ENCODE data around the gene WDPCP. TPM values are rescaled to one million over a fixed set of nuclear protein-coding genes. Genes with fewer than 3 reads are reported as not detected.

The WDPCP gene
- total and polyA plus RNA-seq, 2 donors, result 5.5 to 10.4 TPM

- Histone ChIP-seq H3K9me3 (ENCODE audit: control insufficient read depth in 2 of 2, insufficient read depth in 1 of 2, low read length in 1 of 2) (no peaks in the 10 kb centered on the region), H3K4me3 (ENCODE audit: low read length in 2 of 2) (no peak overlapping the region), H3K27me3 (ENCODE audit: control insufficient read depth in 2 of 2, insufficient read depth in 1 of 2, low read length in 1 of 2) (no peaks in the 10 kb centered on the region), H3K36me3 (ENCODE audit: control insufficient read depth in 2 of 2, insufficient read depth in 2 of 2, low read length in 1 of 2) (peaks cover 0 to 3% of the 10 kb centered on the region in 2 donors), H3K27ac (ENCODE audit: low read depth in 1 of 2, low read length in 1 of 2) (no peak overlapping the region), H3K4me1 (ENCODE audit: control insufficient read depth in 2 of 2, insufficient read depth in 2 of 2, low read length in 2 of 2) (no peaks in the 10 kb centered on the region)
- DNase-seq (ENCODE audit: low read depth in 6 of 9, low spot score in 9 of 9), result no peak
- WGBS, result 96% methylated on average over 1 of the region's 1 CpG
These were observed 122.6 kb downstream of the WDPCP start for GRCh38 chr2:63465633-63466032.

GRCh38 chr2:63463142-63463541 is 125.1 kb downstream of the WDPCP start:
- no peaks in the 10 kb centered on the region for H3K4me1 ChIP-seq (ENCODE audit: control insufficient read depth in 2 of 2, insufficient read depth in 2 of 2, low read length in 2 of 2)
- H3K4me3 ChIP-seq (ENCODE audit: low read length in 2 of 2), result no peak overlapping the region
- no peak for DNase-seq (ENCODE audit: low read depth in 6 of 9, low spot score in 9 of 9)
- H3K27me3 ChIP-seq (ENCODE audit: control insufficient read depth in 2 of 2, insufficient read depth in 1 of 2, low read length in 1 of 2), result no peaks in the 10 kb centered on the region
- H3K27ac ChIP-seq (ENCODE audit: low read depth in 1 of 2, low read length in 1 of 2), result no peak overlapping the region
- peaks cover 0 to 3% of the 10 kb centered on the region in 2 donors for H3K36me3 ChIP-seq (ENCODE audit: control insufficient read depth in 2 of 2, insufficient read depth in 2 of 2, low read length in 1 of 2)
- H3K9me3 ChIP-seq (ENCODE audit: control insufficient read depth in 2 of 2, insufficient read depth in 1 of 2, low read length in 1 of 2), result no peaks in the 10 kb centered on the region

GRCh38 chr2:63446658-63447057 is 141.6 kb downstream of the WDPCP start:
- H3K27ac ChIP-seq (ENCODE audit: low read depth in 1 of 2, low read length in 1 of 2), result no peak overlapping the region
- no peaks in the 10 kb centered on the region for H3K9me3 ChIP-seq (ENCODE audit: control insufficient read depth in 2 of 2, insufficient read depth in 1 of 2, low read length in 1 of 2)
- WGBS, result 96% methylated on average over 1 of the region's 1 CpG
- no peak for DNase-seq (ENCODE audit: low read depth in 6 of 9, low spot score in 9 of 9)
- no peaks in the 10 kb centered on the region for H3K36me3 ChIP-seq (ENCODE audit: control insufficient read depth in 2 of 2, insufficient read depth in 2 of 2, low read length in 1 of 2)
- H3K4me1 ChIP-seq (ENCODE audit: control insufficient read depth in 2 of 2, insufficient read depth in 2 of 2, low read length in 2 of 2), result no peaks in the 10 kb centered on the region
- no peak overlapping the region for H3K4me3 ChIP-seq (ENCODE audit: low read length in 2 of 2)
- H3K27me3 ChIP-seq (ENCODE audit: control insufficient read depth in 2 of 2, insufficient read depth in 1 of 2, low read length in 1 of 2), result no peaks in the 10 kb centered on the region

- Histone ChIP-seq H3K27me3 (ENCODE audit: control insufficient read depth in 2 of 2, insufficient read depth in 1 of 2, low read length in 1 of 2) (no peaks in the 10 kb centered on the region), H3K9me3 (ENCODE audit: control insufficient read depth in 2 of 2, insufficient read depth in 1 of 2, low read length in 1 of 2) (no peaks in the 10 kb centered on the region), H3K4me1 (ENCODE audit: control insufficient read depth in 2 of 2, insufficient read depth in 2 of 2, low read length in 2 of 2) (no peaks in the 10 kb centered on the region), H3K27ac (ENCODE audit: low read depth in 1 of 2, low read length in 1 of 2) (no peak overlapping the region), H3K4me3 (ENCODE audit: low read length in 2 of 2) (no peak overlapping the region), H3K36me3 (ENCODE audit: control insufficient read depth in 2 of 2, insufficient read depth in 2 of 2, low read length in 1 of 2) (no peaks in the 10 kb centered on the region)
- 96% methylated on average over 6 of the region's 6 CpGs for WGBS
- no peak for DNase-seq (ENCODE audit: low read depth in 6 of 9, low spot score in 9 of 9)
These were observed 143.6 kb downstream of the WDPCP start for GRCh38 chr2:63444565-63445288.

- Histone ChIP-seq H3K27me3 (ENCODE audit: control insufficient read depth in 2 of 2, insufficient read depth in 1 of 2, low read length in 1 of 2) (no peaks in the 10 kb centered on the region), H3K4me3 (ENCODE audit: low read length in 2 of 2) (no peak overlapping the region), H3K36me3 (ENCODE audit: control insufficient read depth in 2 of 2, insufficient read depth in 2 of 2, low read length in 1 of 2) (no peaks in the 10 kb centered on the region), H3K4me1 (ENCODE audit: control insufficient read depth in 2 of 2, insufficient read depth in 2 of 2, low read length in 2 of 2) (no peaks in the 10 kb centered on the region), H3K9me3 (ENCODE audit: control insufficient read depth in 2 of 2, insufficient read depth in 1 of 2, low read length in 1 of 2) (no peaks in the 10 kb centered on the region), H3K27ac (ENCODE audit: low read depth in 1 of 2, low read length in 1 of 2) (no peak overlapping the region)
- DNase-seq (ENCODE audit: low read depth in 6 of 9, low spot score in 9 of 9), result no peak
- WGBS, result 95% methylated on average over 1 of the region's 1 CpG
These were observed 147.7 kb downstream of the WDPCP start for GRCh38 chr2:63440612-63441011.

- Histone ChIP-seq H3K9me3 (ENCODE audit: control insufficient read depth in 2 of 2, insufficient read depth in 1 of 2, low read length in 1 of 2) (no peaks in the 10 kb centered on the region), H3K27ac (ENCODE audit: low read depth in 1 of 2, low read length in 1 of 2) (no peak overlapping the region), H3K4me1 (ENCODE audit: control insufficient read depth in 2 of 2, insufficient read depth in 2 of 2, low read length in 2 of 2) (no peaks in the 10 kb centered on the region), H3K4me3 (ENCODE audit: low read length in 2 of 2) (no peak overlapping the region), H3K36me3 (ENCODE audit: control insufficient read depth in 2 of 2, insufficient read depth in 2 of 2, low read length in 1 of 2) (no peaks in the 10 kb centered on the region), H3K27me3 (ENCODE audit: control insufficient read depth in 2 of 2, insufficient read depth in 1 of 2, low read length in 1 of 2) (no peaks in the 10 kb centered on the region)
- 95% methylated on average over 1 of the region's 1 CpG for WGBS
- no peak for DNase-seq (ENCODE audit: low read depth in 6 of 9, low spot score in 9 of 9)
These were observed 150.1 kb downstream of the WDPCP start for GRCh38 chr2:63438181-63438580.

- no peak overlapping the region for H3K27ac ChIP-seq (ENCODE audit: low read depth in 1 of 2, low read length in 1 of 2)
- H3K4me3 ChIP-seq (ENCODE audit: low read length in 2 of 2), result no peak overlapping the region
- no peaks in the 10 kb centered on the region for H3K36me3 ChIP-seq (ENCODE audit: control insufficient read depth in 2 of 2, insufficient read depth in 2 of 2, low read length in 1 of 2)
These were observed 151.8 kb downstream of the WDPCP start for GRCh38 chr2:63436488-63436887.

GRCh38 chr2:63435070-63435469 is 153.2 kb downstream of the WDPCP start:
- WGBS, result 99% methylated on average over 1 of the region's 1 CpG
- no peak overlapping the region for H3K4me3 ChIP-seq (ENCODE audit: low read length in 2 of 2)
- H3K9me3 ChIP-seq (ENCODE audit: control insufficient read depth in 2 of 2, insufficient read depth in 1 of 2, low read length in 1 of 2), result no peaks in the 10 kb centered on the region
- no peak overlapping the region for H3K27ac ChIP-seq (ENCODE audit: low read depth in 1 of 2, low read length in 1 of 2)
- no peaks in the 10 kb centered on the region for H3K4me1 ChIP-seq (ENCODE audit: control insufficient read depth in 2 of 2, insufficient read depth in 2 of 2, low read length in 2 of 2)
- no peaks in the 10 kb centered on the region for H3K27me3 ChIP-seq (ENCODE audit: control insufficient read depth in 2 of 2, insufficient read depth in 1 of 2, low read length in 1 of 2)
- DNase-seq (ENCODE audit: low read depth in 6 of 9, low spot score in 9 of 9), result no peak
- H3K36me3 ChIP-seq (ENCODE audit: control insufficient read depth in 2 of 2, insufficient read depth in 2 of 2, low read length in 1 of 2), result no peaks in the 10 kb centered on the region

More at GRCh38 chr2:63436488-63436887, 151.8 kb downstream of the WDPCP start:
- no peaks in the 10 kb centered on the region for H3K27me3 ChIP-seq (ENCODE audit: control insufficient read depth in 2 of 2, insufficient read depth in 1 of 2, low read length in 1 of 2)
- no peak for DNase-seq (ENCODE audit: low read depth in 6 of 9, low spot score in 9 of 9)
- no peaks in the 10 kb centered on the region for H3K9me3 ChIP-seq (ENCODE audit: control insufficient read depth in 2 of 2, insufficient read depth in 1 of 2, low read length in 1 of 2)
- H3K4me1 ChIP-seq (ENCODE audit: control insufficient read depth in 2 of 2, insufficient read depth in 2 of 2, low read length in 2 of 2), result no peaks in the 10 kb centered on the region

- 99% methylated on average over 12 of the region's 12 CpGs for WGBS
- Histone ChIP-seq H3K9me3 (ENCODE audit: control insufficient read depth in 2 of 2, insufficient read depth in 1 of 2, low read length in 1 of 2) (no peaks in the 10 kb centered on the region), H3K27ac (ENCODE audit: low read depth in 1 of 2, low read length in 1 of 2) (no peak overlapping the region), H3K4me1 (ENCODE audit: control insufficient read depth in 2 of 2, insufficient read depth in 2 of 2, low read length in 2 of 2) (no peaks in the 10 kb centered on the region), H3K27me3 (ENCODE audit: control insufficient read depth in 2 of 2, insufficient read depth in 1 of 2, low read length in 1 of 2) (no peaks in the 10 kb centered on the region), H3K36me3 (ENCODE audit: control insufficient read depth in 2 of 2, insufficient read depth in 2 of 2, low read length in 1 of 2) (no peaks in the 10 kb centered on the region), H3K4me3 (ENCODE audit: low read length in 2 of 2) (no peak overlapping the region)
- no peak for DNase-seq (ENCODE audit: low read depth in 6 of 9, low spot score in 9 of 9)
These were observed 154.0 kb downstream of the WDPCP start for GRCh38 chr2:63434024-63435001.

Data from thymus (tissue), 11 donors.